H1 (cell line): ENCODE results near the gene BABAM1.

Experiments used
- BACH1 ChIP-seq: IDR thresholded peaks from 2 replicates; pipeline ENCODE4 v1.6.1; 2012; ENCODE audit warnings: low read length, improper control_type of control experiment
- CTCF ChIP-seq, 3 experiments: IDR thresholded peaks; 1 replicate in 2 of 3; 2 replicates in 1 of 3; pipeline versions ENCODE4 v1.5.1 to v1.6.1; 2011; ENCODE audit warnings: low read length in 3 of 3, mild to moderate bottlenecking in 3 of 3, inconsistent platforms in 2 of 3, low read depth in 1 of 3, moderate library complexity in 1 of 3; ENCODE audit not compliant: insufficient read depth in 1 of 3; ENCODE audit errors: control extremely low read depth in 1 of 3
- GABPA ChIP-seq: IDR thresholded peaks from 2 replicates; pipeline ENCODE4 v1.6.1; 2011; ENCODE audit warnings: mild to moderate bottlenecking, low read length, moderate library complexity, borderline replicate concordance; ENCODE audit not compliant: insufficient read depth
- MAFK ChIP-seq: IDR thresholded peaks from 2 replicates; pipeline ENCODE4 v1.6.1; 2012; ENCODE audit warnings: low read depth, mild to moderate bottlenecking, improper control_type of control experiment, low read length
- POLR2A ChIP-seq, 2 experiments: IDR thresholded peaks; 1 replicate in 1 of 2; 2 replicates in 1 of 2; pipeline ENCODE4 v1.6.1; 2011; ENCODE audit warnings: low read depth in 2 of 2, low read length in 2 of 2, mild to moderate bottlenecking in 2 of 2; ENCODE audit errors: control extremely low read depth in 1 of 2

- TF ChIP-seq POLR2A (IDR thresholded peaks at IDR 0.05; ENCODE audit: control extremely low read depth in 1 of 2, low read depth in 2 of 2, low read length in 2 of 2) (peak in 1 of 2 experiments; percentile 8; a peak in 1 of 3 replicates), GABPA (no peak), BACH1 (peak; percentile 86), MAFK (no peak), CTCF (IDR thresholded peaks at IDR 0.05; ENCODE audit: control extremely low read depth in 1 of 3, insufficient read depth in 1 of 3, low read depth in 1 of 3, low read length in 3 of 3) (peak; percentile 32 to 51 (median 45))
Measured at GRCh38 chr19:17235300-17235970, 31.8 kb upstream of the BABAM1 start.
